Activated CD8-positive, alpha-beta memory T cell treated with anti-CD3 and anti-CD28 coated beads, Interleukin-2, amount 50 U/mL, for 48 hours (primary cell): ENCODE data around the gene MTUS2.

ENCODE experiments used
- DNase-seq: peaks from one replicate; pipeline ENCODE4 v3.0.0-alpha.2; 2020

The MTUS2 gene

DNA sequence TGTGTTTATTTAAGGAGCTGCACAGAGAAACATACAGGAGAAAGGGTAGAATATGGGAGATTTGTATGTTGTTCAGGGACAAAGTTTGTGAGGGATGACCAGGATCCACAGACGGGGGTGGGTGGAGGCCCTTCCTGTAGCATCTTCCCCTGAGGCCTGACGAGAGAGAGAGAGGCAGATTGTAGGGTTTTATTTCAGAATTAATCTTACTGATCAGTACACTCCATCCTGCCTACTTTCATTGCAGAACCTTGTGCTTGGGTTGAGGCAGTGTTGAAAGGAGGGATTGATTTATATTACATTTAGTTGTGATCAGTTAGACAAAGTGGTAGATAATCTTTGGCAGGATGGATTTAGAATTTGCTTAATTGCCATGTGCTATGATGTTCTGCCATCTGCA is 39.6 kb downstream of the MTUS2 start:
- no peak for DNase-seq

DNA sequence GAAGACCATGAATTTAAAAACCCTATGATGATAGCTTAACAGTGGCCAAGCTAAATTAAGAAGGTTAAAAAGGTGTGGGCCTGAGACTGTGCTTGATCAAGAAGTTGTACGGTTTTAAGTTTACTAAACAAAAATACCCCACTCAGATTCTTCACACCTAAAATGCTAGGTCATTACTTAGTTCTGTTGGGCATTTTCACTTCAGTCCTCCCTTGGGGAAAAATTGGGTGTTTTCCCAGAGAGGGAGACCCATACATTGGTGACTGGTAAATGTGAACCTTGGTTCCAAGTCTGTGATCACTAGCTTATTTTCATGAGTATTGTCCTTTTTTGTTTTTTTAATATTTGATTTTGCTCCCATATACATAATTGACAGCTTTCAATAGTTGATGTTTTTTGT is 44.4 kb downstream of the MTUS2 start:
- no peak for DNase-seq

DNA sequence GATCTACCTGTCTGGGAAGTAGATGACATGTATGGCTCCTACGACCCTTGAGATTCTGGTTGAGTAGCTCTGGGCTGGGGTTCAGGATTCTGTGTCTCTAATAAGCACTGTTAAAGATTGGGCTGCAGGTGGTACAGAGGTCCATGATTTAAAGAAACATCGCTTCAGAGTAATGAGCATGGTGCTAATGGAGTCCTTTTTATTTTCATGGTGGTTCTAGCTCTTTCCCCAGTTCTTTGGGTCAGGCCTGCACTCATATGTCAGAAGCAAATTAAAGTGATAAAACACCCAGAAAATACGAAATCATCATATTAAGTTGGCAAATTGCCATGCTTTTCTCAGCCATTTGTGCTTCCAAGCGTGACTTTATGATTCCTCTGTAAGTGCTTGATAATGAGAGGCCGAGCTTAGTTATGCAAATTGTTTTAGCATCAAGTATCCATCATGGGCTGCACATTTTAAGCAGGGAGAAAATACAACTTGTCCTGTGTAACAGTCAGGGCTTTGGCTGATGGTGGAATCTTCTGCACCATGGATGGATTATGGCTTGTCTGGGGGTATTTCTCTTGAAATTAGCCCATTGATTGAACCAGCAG is 45.1 kb downstream of the MTUS2 start:
- DNase-seq: no peak

DNA sequence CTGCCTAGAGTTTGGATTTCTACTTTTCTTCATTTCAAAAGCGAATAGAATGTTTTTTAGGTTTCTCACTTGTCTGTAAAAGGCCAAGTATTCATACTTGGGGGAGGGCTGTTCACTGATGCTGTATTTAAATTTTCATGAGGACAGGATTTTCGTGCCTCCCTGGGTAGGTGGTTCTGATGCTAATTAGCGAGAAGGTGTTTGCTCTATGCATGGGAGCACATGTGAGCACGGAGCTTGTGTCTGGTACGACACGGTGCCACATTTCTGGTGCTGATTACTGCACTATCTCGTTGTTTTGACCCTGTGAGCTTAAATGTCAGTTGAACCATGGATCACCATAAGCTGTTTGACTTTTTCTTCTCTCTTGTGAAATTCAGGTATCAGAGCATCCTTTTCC is 45.8 kb downstream of the MTUS2 start:
- DNase-seq: no peak

DNA sequence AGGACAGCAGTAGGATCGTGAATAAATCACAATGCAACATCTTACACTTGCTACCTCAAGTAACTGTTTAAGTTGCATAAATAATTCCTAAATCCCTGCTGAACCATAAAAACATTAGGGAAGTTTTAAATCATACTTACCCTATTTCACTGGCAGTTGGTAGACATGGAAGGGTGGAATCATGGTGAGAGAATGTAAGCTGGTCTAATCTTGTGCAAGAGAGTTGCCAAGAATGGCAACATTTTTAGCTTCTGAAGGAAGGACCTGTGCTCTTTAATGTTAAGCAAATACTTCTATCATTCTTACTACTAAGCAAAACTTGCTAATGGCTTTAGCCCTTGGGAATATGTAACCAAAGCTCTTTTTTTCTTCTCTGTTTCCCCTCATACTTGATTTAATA is 46.8 kb downstream of the MTUS2 start:
- DNase-seq: no peak

DNA sequence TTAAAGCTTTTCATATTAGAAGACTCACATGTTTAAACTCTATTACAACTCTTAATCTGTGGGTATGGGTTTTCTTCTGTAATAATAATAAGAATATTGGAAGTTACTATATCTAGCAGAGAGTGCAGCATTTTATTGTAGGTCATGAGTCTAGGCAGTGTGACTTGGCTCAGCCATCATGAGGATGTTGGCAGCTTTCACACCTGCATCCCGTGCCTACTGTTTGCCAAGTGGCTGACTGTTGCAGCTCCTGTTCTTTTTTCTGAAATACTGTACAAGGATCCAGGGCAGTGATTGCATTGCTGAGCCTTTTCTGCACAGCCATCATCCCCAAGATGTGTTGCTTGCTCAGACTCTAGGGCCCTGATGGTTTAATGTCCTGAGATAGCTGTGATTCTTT is 47.4 kb downstream of the MTUS2 start:
- no peak for DNase-seq

DNA sequence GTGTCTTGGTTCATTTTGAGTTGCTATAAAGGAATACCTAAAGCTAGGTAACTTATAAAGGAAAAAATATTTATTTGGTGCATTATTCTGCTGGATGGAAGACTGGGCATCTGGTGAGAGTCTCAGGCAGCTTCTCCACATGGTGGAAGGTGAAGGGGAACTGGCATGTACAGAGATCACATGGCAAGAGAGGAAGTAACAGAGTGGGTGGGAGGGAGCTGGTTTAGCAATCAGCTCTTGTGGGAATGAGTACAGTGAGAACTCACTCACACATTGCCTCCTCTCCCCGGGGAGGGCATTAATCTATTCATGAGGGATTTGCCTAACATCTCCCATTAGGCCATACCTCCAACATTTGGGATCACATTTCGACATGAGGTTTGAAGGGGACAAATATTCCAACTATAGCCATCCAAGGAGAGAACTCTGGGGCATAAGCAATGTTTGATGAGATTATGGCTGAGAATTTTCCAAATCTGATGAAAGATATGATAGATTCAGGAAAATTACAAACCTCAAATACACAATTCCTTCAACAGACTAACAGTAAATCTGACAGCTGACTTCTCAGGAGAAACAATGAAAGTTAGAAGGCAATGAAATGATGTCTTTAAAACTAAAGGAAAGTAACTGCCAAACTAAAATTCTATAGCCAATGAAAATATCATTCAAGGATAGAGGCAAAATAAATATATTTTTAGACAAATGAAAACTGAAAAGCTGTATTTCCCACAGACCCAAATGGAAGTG is 52.5 kb downstream of the MTUS2 start:
- no peak for DNase-seq

DNA sequence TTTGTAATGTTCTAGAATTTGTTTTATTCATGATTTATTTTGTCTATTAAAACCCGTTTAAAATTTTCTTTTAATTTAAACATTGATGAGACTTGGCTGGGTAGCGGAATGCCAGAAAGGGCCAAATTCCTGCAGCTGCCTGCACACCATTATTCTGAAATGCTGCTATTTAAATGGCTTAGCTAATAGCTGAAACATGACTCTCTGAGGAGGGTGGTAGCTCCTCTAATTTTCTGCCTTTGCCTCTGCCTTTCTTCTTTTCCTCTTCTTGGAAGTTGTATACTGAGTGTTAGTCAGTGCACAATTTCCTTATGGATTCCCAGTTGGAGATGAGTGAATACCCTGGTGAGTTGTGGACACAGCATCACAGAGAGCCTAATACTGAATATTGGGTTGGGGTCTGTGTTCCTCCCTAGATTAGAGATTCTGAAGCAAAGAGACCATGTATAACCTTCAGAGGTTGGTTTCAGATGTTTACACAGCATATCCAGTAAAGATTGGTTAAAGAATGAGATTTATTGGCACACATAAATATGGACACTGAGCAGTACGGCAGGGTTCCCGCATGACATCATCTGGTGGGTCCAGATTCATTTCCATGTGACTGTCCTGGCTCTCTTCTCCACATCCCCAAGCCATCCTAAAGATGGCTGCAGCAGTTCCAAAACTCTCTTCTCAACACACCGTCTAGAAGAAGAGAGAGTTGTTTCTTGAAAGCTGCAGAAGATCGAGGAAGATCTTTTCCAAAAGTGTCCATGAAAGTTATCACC is 55.9 kb downstream of the MTUS2 start:
- DNase-seq: no peak

DNA sequence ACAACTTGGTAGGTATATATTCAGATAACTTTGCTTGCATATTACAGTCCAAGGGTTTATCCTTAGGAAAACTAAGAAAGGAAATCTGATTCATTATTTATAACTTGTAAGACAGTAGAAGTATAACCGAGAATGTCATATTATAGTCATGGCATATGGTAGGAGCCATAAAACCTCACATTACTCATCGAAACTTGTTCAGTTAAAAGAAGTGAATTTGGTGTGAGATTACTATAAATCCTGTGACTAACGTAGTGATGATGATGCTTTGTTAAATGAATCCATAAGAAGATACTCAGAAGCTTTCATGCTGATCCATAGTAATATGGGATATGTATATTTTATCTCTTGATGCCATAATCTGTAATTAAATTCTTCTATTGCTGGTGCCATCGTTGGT is 57.3 kb downstream of the MTUS2 start:
- DNase-seq: no peak

DNA sequence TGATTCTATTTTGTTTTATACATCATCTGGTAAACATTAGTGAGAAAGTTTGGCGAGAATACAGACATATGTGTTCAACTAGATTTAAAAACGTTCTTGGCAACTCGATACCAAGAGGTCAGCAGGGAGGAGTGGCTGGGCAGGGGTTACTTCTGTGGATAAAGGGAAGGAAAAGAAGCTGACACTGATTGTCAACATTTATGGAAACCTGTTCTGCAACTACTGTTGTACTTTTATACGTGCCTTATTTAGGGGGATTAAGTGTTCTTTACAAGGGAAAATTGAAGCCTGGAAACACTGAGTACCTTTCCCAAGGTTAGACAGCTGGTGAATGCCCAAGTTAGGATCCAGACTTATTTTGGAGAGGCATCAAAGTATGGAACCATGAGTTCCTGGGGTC is 65.0 kb downstream of the MTUS2 start:
- DNase-seq: no peak

DNA sequence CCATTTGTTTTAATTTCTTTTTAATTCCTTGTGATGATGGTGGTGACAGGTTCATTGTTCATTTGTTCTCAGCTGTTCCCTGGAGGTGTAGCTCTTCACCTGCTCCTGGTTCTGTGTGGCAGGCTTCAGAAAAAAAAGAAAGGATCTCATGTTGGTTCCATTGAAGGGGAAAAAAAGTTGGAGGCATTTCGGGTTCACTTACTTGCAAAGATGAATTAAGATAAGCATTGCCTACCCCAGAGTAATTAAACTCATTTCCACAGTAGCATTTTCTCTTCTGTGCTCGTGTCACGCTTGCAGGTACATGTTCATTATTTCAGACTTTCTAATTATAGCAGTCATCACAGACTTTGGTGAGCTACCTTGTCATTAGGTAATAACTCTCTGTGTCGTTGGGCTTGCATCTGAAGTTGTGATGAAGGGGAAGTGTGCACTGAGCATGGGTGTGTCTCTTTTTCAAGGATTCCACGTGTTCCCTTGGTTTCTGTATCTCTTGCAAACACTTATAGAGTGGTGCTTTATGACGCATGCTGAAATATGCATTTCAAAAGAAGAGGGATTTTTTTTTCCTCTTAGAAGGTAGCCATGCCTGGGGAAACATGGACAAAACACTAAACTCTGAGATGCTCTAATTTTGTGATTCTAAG is 69.1 kb downstream of the MTUS2 start:
- DNase-seq: no peak

DNA sequence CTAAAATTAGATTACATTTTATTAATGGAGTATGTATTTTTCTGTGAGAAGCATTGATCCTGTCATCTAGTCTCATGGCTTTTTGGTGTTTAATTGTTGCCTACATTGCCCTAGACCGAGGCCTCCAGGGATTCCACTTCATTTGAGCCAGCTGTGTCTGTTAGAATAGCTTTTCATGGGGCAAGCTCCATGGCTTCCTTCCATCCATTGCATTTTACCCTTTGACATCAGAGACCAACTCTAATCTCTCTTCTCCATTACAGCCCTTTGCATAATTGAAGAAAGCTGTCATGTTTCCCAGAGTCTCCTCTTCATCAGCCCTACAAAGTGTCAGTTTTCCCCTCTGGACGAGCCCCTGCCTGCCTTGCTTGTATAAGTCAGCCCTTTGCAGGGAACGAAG is 70.6 kb downstream of the MTUS2 start:
- no peak for DNase-seq

DNA sequence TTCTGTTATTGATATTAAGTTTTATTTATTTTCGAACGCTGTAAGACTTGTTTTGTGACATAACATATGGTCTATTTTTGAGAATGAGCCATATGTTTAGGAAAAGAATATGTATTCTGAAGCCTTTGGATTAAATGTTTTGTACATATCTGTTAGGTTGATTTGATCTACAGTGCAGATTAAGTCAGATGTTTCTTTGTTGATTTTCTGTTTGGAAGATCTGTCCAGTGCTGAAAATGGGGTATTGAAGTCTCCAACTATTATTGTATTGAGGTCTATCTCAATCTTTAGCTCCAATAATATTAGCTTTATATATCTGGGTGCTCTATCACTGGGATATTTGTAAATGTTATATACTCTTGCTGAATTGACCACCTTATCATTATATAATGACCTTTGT is 97.9 kb downstream of the MTUS2 start:
- DNase-seq: no peak

DNA sequence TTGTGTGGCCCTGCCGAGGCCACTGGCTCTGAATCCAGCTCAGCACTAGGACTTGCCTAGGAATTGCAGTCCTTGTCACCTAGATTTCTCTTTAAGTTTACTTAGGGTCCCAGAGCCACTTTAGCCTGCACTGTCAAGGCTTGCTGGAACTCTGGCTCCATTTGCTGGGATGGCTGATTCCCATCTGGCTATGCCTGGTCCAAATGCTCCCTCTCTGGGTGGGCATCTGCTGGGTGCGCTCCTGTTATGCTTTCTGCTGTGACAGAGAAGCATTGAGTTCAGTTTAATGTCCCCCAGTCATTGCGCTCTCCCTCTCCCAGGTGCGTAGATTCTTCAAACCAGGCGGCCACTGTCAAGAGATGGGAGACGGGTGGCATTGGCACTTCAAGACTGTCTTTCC is 102.2 kb downstream of the MTUS2 start:
- DNase-seq: no peak

DNA sequence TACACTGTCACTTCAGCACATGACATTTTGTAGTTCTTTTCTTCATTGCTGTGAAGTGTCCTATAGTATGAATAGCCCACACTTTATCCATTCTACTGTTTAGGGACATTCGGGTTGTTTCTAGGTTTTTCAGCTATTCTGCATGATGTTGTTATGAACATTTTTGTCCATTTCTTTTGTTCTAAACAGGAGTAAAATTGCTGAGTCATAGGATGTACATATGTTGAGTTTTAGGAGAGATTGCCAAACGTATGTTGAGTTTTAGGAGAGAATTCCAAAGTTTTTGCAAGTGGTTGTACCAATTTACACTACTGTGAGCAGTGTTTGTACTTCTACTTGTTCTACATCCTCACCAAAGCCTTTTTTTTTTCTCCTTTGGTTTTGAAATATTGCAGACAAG is 115.0 kb downstream of the MTUS2 start:
- DNase-seq: no peak

DNA sequence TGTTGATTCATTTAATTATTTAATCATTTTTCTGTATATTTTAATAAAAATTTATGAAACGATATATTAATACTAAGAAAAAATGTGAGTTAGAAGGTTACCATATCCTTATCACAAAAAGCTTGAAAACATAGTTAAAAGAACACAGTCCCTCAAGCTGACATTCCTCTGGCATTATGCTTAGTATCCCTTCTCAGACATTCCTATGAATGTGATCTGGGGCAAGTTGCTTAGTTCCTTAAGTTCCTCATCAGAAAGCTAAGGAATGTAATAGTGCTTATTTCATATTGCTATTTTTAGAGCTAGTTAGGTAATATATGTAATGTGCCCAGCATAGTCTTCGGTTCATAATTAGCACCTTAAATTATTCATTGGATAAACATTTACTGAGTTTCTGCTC is 122.8 kb downstream of the MTUS2 start:
- DNase-seq: no peak

DNA sequence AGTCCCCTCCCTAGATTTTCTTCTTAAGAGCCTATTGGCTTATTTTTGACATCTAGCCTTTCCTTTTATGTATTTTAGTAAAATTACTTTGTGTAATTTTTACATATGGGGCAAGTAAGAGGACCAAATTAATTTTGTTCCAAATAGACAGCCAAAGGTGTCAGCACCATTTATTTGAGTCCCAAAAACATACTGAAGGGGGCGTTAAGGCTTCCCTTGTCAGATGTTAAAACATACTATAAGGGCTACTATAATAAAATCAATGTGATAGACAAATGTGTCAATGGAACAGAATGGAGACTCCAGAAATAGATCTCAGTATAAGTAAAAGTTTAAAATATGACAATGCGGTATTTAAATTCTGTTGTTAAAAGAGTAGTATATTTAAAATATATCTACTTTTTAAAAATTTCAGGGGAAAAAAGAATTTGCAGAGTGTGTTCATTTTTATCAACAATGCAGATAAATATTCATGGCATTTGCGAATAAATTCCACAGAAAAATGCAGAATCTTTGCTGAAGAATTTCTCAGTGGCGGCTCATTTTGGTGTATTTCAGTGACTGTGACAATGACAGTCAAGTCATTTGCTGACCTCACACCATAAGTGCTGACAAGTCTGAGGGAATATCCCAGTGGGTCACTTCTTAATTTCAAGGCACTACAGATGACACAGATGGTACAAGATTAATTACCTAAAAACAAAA is 133.7 kb downstream of the MTUS2 start:
- DNase-seq: no peak

DNA sequence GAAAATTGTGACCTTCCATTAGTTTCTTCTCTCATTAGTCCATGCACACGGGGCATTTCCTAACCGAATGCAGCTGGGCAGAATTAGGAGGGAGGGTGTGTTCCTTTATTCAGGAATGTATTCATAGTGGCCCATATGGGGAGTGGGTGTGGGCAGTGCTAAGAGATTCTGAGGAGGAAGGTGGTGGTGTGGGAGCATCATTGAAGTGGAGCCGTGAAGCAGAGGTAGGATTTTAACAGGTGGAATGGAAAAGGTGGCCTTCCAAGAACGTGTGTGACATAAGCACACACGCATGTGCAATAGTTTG is 134.2 kb downstream of the MTUS2 start:
- DNase-seq: no peak

DNA sequence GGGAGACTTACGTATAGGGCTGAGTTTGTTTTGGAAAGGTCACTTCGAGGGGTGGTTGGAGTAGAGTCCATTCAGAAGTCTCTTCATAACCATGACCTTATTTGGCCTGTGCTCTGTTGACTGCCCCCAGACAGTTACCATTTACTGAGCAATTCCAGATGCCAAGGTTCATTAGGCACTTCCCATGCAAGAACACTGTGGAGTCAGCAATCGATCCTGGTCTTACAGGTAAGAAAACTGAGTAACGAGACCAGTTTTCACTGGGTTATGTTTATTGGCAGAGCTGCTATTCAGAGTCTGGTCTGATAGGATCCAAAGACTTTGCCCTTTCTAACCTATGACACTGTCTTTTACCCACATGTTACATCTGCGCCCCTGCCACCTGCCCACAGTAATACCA is 134.7 kb downstream of the MTUS2 start:
- no peak for DNase-seq

DNA sequence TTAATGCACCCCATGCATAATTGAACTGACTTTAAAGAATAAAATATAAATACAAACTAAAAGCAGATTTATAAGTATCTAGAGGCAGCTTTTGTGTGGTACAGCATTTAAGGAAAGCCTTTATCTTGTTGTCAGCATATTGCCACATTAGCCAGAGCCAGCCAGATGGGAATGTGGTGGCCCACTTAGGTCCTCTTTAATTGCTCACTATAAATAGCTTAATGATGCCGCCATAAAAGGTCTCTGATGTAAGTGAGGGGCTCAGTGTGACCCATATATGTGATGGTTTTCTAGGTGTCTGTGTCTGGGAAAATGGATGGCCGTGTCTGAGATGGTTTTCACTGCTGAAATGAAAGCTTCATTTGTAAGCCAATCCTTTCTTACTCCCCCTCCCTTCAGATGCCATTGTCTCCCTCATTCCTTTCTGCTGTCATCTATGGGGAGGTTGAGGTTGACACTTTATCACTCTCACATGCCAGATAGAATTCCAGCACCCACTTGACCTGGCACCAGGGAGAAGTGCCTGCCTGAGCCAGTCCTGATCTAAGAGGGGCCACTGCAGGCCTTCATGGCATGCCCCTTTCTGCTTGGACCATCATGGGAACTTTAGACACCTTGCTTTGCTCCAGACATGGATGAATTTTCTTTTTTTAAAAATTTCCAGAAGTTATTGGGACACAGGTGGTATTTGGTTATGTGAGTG is 135.3 kb downstream of the MTUS2 start:
- DNase-seq: no peak

DNA sequence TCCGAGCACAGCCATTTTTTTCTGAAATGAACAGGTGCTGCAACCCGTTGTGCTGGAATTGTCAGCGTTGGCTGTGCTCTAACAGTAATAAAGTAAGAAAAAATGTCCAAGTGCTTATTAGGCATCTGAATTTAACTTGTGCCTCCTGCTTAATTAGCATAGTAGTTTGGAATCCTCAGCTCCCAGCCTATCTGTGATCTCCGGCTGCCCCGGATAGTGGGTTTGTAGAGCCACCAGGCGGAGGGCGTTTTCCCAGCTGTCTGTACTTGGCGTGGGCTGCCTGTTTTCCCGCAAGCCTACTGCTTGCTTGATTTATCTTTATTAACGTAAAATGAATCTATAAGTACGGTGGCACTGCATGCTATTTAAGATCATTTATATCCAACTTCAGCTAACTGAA is 137.9 kb downstream of the MTUS2 start:
- no peak for DNase-seq

DNA sequence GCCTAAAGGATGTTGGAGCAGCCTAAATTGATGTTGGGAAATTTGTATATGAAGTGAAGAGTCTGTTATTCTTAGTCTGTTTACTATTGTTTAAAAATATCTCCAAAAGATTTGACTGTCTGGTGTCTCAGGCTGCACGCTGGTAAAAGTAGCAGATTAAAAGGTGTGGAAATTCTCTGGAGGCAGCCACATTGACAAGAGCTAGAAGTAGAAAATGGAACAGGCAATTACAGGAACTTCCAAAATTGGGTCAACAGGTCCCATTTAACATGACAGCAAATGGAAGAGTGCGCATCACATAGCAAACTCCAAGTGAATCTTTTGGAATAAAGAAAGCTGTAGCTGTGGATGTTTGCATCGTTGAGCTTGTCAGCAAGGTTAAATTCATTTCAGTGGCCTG is 138.3 kb downstream of the MTUS2 start:
- DNase-seq: no peak

DNA sequence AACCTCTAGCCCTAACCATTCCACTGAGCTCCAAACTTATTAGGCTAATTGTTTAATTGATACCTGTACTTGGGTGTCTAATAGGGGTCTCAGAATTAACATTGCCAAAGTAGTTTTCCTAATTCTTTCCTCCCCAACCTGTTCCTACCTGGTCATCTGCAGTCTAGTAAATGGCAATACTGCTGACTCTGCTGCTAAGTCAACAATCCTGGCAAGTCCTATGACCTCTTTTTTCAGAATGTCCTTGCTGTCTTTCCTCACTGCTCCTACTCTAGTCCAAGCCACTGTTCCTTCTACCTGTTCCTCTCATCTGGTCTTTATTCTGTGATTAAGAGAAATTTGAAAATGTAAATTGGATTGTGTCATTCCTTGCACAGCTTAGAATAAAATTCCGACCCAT is 143.9 kb downstream of the MTUS2 start:
- DNase-seq: no peak
